ENCODE results near the gene ECM1.

ECM1 gene

DNA sequence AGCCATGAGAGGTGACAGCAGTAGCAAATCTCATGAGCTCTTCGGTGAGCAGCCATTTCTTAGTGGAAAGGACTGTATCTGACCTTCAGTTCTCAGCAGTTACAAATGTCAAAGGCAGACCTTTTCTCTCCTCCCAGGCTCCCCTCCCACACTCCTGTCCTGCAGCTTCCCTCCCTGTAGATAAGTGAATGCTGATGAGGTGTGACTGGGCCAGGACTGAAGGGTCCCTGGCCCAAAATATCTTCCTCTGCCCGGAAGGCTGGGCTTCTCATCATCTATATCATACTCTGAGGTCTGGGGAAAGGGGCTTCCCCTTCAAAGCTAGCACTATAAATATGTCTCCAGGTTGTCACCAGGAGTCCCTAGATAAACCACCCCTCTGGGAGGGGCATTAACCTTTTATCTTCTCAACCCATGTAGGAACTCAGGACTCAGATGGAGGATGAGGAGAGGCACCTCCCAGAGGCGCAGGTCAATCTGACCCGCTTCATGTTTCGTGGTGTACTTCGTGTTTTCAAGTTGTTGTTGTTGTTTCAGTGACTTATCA, 37.6 kb downstream of the ECM1 start:
- no peak for DNase-seq (ENCODE audit: low read depth in 3 of 3)

DNA sequence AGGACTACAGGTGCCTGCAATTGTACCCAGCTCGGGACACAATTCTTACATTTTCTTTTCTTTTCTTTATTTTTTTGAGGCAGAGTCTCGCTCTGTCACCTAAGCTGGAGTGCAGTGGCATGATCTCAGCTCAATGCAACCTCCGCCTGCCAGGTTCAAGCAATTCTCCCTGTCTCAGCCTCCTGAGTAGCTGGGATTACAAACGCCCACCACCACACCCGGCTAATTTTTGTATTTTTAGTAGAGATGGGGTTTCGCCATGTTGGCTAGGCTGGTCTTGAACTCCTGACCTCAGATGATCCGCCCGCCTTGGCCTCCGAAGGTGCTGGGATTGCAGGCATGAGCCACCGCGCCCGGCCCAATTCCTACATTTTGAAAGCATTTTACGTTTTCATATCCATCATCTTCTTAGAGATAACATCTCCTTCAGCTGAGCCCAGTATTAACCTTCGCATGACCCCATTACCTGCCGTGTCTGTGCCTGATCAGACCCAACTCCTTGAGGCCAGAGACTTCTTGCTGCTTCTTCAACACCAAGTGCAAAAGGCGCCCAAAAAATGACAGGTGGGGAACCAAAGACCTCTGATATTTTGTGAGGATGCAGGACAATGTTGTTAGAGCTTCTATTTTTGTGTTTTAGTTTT, 38.5 kb downstream of the ECM1 start:
- no peak for DNase-seq (ENCODE audit: low read depth in 3 of 3)

DNA sequence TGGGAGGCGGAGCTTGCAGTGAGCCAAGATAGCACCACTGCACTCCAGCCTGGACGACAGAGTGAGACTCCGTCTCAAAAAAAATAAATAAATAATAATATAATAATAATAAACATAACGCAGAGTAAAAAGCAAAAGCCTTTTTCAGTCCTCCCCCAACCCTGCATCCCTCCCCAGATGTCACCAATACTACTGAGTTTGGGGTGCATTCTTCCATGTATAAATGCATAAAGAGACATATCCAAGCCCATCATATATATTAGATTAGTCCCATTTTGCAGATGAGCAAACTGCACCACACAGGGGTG, 40.4 kb downstream of the ECM1 start:
- no peak for DNase-seq (ENCODE audit: low read depth in 3 of 3)

DNA sequence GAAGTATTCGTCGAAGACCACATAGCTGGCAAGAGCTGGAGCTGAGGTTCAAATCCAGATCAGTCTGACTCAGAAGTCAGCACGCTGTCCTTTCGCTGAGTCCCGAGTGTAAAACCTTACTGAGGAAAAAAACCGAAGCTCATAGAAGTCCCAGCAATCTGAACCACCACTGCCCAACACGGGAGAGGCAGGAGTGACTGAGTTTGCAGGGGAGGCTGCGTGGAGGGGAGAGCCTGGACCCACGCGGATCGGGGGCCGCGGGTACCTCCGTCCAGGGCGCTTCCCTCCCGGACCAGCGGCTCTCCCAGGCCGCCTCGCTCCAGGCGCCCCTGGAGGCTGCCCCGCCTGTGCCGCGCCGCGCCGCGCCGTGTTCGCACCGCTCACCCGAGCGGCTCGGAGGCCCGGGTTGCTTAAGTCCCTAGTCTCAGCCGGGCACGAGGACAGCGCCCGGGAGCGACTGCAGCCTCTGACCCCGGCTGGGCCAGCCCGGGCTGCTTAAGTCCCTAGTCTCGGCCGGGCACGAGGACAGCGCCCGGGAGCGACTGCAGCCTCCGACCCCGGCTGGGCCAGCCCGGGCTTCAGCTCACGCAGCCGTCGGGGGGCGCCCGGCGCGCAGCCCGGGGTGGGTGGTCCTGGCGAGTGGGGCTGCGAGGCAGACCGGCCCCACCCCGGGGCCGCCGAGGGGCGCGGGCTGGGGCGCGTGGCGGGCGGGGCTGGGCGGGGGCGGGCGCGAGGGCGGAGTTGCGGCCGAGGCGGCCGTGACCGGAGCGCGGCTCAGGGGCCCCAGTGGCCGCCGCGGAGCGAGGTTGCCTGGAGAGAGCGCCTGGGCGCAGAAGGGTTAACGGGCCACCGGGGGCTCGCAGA, 41.0 kb downstream of the ECM1 start, which contains the start of gene ADAMTSL4:
TSS of gene ADAMTSL4 (plus strand) at position 777 of the 864 bp plus-strand sequence. CDS start 2,881 bp downstream, outside the sequence.
- no peak for DNase-seq (ENCODE audit: low read depth in 3 of 3)

DNA sequence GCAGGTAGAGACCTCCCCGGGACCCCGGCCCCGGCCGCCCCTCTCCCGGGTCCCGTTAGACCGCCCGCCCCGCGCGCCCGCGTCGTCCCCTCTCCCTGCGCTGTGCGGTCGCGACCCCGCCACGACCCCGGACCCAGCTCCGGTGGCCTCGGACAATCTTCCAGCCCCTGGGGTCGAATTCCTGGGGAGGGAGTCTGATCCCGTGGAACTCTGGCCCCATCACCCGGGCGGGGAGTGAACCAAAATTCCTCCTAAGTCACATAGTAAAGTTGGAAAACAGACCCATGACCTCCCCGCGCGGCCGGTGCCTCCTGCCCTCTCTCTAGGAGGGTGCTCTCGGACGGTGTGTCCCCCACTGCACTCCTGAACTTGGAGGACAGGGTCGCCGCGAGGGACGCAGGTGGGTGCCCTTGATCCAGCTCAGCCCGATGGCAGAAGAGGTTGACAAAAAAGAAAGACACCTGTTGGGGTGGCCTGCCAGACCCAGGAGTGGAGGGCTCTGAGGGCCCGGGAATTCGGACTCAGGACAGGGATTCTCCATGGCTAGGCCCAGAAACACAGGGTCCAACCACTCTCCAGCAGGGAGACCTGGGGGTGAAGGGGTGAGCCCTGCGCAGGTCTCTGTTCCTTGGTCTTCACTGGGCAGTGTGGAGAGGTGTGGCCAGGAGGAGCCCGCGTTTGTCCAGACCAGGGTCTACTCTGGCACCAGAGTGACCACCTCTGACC, 41.8 kb downstream of the ECM1 start:
- no peak for DNase-seq (ENCODE audit: low read depth in 3 of 3)

GRCh38 chr1:150550222-150551050, 42.5 kb downstream of the ECM1 start:
- DNase-seq (ENCODE audit: low read depth in 3 of 3): no peak

DNA sequence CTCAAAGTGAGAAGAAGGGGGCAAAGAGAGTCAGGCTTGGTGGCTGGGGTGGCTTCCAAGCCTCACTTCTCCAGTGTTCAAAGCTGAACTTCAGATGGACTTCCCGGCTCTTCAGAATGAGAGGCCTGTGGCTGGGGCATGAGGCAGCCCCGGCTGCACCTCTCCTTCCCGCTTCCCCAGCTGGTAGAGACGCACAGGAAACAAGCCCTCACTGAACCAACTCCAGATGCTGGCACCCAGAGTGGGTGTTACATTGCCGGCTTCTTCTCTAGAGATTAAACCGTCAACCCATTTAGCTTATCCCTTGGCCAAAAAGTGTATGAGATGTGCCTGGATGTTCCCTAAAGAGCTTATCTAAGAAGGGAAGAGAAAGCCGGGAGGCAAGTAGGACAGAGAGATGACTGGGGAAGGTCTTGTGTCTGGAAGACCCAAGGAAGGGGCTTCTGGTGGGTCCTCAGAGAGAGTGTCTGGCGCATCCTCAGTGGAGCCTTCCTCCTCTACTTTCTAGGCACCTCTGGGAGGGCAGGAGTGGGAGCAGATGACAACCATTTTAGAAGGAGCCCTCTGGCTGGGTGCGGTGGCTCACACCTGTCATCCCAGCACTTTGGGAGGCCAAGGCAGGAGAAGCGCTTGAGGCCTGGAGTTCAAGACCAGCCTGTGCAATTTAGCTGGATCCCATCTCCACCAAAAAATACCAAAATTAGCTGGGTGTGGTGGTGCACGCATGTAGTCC, 43.3 kb downstream of the ECM1 start:
- DNase-seq (ENCODE audit: low read depth in 3 of 3): no peak

GRCh38 chr1:150551784-150552127, 43.8 kb downstream of the ECM1 start:
- no peak for DNase-seq (ENCODE audit: low read depth in 3 of 3)

DNA sequence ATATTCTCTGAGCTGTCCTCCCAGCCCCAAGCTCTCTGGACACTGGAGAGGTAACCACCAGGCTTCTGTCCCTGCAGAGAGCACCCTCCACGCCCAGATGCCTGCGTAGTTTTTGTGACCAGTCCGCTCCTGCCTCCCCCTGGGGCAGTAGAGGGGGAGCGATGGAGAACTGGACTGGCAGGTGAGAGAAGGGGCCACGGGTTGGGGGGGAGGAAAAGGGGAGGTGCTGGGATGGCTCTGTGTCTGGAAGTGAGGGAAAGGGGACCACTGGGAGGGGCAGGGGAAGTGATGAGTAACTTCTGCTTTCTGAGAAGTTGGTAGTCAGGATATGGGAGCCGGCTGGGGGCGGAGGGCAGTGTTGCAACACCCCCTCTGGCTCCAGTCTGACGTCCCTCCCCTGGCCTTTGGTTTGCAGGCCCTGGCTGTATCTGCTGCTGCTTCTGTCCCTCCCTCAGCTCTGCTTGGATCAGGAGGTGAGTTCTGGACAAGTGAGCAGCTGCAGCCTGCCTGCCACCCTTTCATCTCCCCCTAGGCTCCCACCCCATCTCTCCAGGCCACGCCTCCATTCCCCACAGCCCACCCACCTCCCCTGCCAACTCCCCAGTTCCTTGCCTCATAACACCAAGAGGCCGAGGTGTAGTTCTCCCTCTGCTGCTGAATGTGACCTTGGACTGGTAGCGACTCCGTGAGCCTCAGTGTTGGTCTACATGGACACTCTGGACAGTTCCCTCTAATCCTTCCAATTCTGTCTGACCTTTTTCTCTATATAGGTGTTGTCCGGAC, 44.4 kb downstream of the ECM1 start:
- no peak for DNase-seq (ENCODE audit: low read depth in 3 of 3)

DNA sequence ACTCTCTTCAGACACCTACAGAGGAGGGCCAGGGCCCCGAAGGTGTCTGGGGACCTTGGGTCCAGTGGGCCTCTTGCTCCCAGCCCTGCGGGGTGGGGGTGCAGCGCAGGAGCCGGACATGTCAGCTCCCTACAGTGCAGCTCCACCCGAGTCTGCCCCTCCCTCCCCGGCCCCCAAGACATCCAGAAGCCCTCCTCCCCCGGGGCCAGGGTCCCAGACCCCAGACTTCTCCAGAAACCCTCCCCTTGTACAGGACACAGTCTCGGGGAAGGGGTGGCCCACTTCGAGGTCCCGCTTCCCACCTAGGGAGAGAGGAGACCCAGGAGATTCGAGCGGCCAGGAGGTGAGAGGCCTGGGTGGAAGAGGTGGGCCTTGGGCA, 45.0 kb downstream of the ECM1 start:
- DNase-seq (ENCODE audit: low read depth in 3 of 3): no peak

GRCh38 chr1:150553392-150554085, 45.6 kb downstream of the ECM1 start:
- DNase-seq (ENCODE audit: low read depth in 3 of 3): no peak

- no peak for DNase-seq (ENCODE audit: low read depth in 3 of 3)
These were observed 46.2 kb downstream of the ECM1 start for GRCh38 chr1:150554086-150554452.

DNA sequence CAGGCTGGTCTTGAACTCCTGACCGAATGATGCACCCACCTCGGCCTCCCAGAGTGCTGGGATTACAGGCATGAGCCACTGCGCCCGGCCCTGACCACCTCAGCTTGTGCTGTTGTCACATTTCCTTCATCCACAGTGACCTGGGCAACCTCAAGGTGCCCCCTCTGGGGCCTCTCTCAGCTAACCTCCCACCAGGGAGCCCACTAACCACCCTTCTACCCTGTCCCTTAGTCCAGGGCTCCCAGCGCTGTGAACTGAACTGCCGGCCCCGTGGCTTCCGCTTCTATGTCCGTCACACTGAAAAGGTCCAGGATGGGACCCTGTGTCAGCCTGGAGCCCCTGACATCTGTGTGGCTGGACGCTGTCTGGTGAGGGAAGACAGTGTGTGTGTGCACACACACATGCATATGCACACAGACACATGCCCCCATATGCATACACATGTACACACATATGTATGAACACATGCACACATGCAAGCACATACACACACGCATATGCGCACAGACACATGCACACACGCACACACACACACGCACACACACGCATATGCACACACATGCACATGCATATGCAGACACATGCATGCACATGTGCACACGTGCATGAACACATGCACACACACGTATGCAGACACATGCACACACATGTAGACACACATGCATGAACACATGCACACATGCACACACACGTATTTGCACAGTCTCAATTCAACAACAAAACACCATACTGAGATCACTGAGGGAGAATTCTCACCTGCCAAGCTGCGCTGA, 47.5 kb downstream of the ECM1 start:
- DNase-seq (ENCODE audit: low read depth in 3 of 3): no peak

- no peak for DNase-seq (ENCODE audit: low read depth in 3 of 3)
These were observed 48.3 kb downstream of the ECM1 start for GRCh38 chr1:150555971-150556865.

DNA sequence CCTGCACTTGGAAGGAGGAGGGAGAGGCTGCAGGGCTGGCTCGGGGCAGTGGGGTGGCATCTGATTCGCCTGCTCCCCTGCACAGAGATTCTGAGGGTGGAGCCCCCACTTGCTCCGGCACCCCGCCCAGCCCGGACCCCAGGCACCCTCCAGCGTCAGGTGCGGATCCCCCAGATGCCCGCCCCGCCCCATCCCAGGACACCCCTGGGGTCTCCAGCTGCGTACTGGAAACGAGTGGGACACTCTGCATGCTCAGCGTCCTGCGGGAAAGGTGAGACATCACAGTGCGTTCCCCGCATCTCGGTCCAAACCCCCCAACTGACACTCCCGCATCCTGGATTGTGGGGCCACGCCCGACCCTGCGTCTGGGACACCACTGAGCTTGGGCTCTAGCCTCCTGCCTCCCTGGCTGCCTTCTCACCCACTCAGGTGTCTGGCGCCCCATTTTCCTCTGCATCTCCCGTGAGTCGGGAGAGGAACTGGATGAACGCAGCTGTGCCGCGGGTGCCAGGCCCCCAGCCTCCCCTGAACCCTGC, 49.2 kb downstream of the ECM1 start:
- no peak for DNase-seq (ENCODE audit: low read depth in 3 of 3)

- DNase-seq (ENCODE audit: low read depth in 3 of 3): no peak
These were observed 49.9 kb downstream of the ECM1 start for GRCh38 chr1:150557813-150558212.

DNA sequence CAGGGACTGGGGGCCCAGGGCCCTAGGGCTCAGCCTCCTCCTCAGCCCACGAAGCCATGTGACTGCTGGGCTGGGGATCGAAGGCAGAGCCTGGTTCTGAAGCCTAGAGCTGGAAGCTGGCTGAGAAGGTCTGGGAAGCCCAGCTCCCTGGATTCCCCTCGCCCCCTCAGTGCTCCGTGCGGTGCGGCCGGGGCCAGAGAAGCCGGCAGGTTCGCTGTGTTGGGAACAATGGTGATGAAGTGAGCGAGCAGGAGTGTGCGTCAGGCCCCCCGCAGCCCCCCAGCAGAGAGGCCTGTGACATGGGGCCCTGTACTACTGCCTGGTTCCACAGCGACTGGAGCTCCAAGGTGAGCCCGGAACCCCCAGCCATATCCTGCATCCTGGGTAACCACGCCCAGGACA, 50.4 kb downstream of the ECM1 start:
- DNase-seq (ENCODE audit: low read depth in 3 of 3): no peak
